Glomerular visceral epithelial cell (primary cell): ENCODE measurements around the gene RAET1E.

Experiments
- DNase-seq: peaks from one replicate; pipeline ENCODE4 v3.0.0-alpha.2; 2016; ENCODE audit errors: extremely low spot score

Gene RAET1E

GRCh38 chr6:149890629-149891045, 7.3 kb downstream of the RAET1E start:
- DNase-seq: no peak

- DNase-seq: no peak
Observed at GRCh38 chr6:149889326-149889725, 8.6 kb downstream of the RAET1E start.

GRCh38 chr6:149888659-149889058, 9.3 kb downstream of the RAET1E start:
- DNase-seq: no peak

- no peak for DNase-seq
Observed at GRCh38 chr6:149888093-149888492, 9.8 kb downstream of the RAET1E start.

- DNase-seq: no peak
Observed at GRCh38 chr6:149887343-149887742, 10.6 kb downstream of the RAET1E start.

GRCh38 chr6:149885888-149886287, 12.0 kb downstream of the RAET1E start:
- DNase-seq: no peak

- no peak for DNase-seq
Observed at GRCh38 chr6:149884617-149885016, 13.3 kb downstream of the RAET1E start.

GRCh38 chr6:149884215-149884614, 13.7 kb downstream of the RAET1E start:
- no peak for DNase-seq

GRCh38 chr6:149881860-149882259, 16.1 kb downstream of the RAET1E start:
- DNase-seq: no peak

- DNase-seq: no peak
Observed at GRCh38 chr6:149881066-149881766, 16.7 kb downstream of the RAET1E start.

- DNase-seq: no peak
Observed at GRCh38 chr6:149877659-149878058, 20.3 kb downstream of the RAET1E start.

- DNase-seq: no peak
Observed at GRCh38 chr6:149876241-149876933, 21.5 kb downstream of the RAET1E start.

- DNase-seq: no peak
Observed at GRCh38 chr6:149872233-149872632, 25.7 kb downstream of the RAET1E start.

- DNase-seq: no peak
Observed at GRCh38 chr6:149871182-149871581, 26.7 kb downstream of the RAET1E start.

- no peak for DNase-seq
Observed at GRCh38 chr6:149869275-149869892, 28.5 kb downstream of the RAET1E start.

- DNase-seq: no peak
Observed at GRCh38 chr6:149867876-149868640, 29.9 kb downstream of the RAET1E start.

- DNase-seq: peak; percentile 64
Observed at GRCh38 chr6:149864578-149865535, 33.1 kb downstream of the RAET1E start.

GRCh38 chr6:149863698-149864577, 34.0 kb downstream of the RAET1E start, which contains the start of gene LRP11:
Gene LRP11, minus strand, starts transcription at chr6:149864359. Its CDS starts 339 bp downstream, at chr6:149864020.
- DNase-seq: peak; percentile 92

GRCh38 chr6:149862922-149863697, 34.8 kb downstream of the RAET1E start:
- peak; percentile 84 for DNase-seq
